Effector memory CD8-positive, alpha-beta T cell (primary cell): ENCODE measurements around the gene GALNT18.

Experiments used
- ATAC-seq: fragments of 150-1000 bp; cut with Tn5 transposase; replicated peaks from 2 replicates; pipeline ENCODE4 v1.10.0; 2021; ENCODE audit warnings: mild to moderate bottlenecking, moderate library complexity
- DNase-seq, 3 experiments: peaks; one replicate each; pipeline ENCODE4 v3.0.0; 2021
- H3K27ac Mint-ChIP-seq, 2 donors: one replicate each; pipeline ENCODE4 v1.8.0; 2022; ENCODE audit warnings: mild to moderate bottlenecking in 2 of 2, mixed read lengths in 2 of 2, moderate library complexity in 2 of 2
- H3K27me3 Mint-ChIP-seq, 2 donors: one replicate each; pipeline ENCODE4 v1.8.0; 2022; ENCODE audit warnings: mixed read lengths in 2 of 2
- H3K36me3 Mint-ChIP-seq: one replicate; pipeline ENCODE4 v1.8.0; 2022; ENCODE audit warnings: mild to moderate bottlenecking, moderate library complexity, mixed read lengths; ENCODE audit not compliant: insufficient read depth
- H3K4me1 Mint-ChIP-seq, 2 donors: one replicate each; pipeline ENCODE4 v1.8.0; 2022; ENCODE audit warnings: low read depth in 2 of 2, mixed read lengths in 2 of 2
- H3K4me3 Mint-ChIP-seq, 2 donors: one replicate each; pipeline ENCODE4 v1.8.0; 2022; ENCODE audit warnings: mild to moderate bottlenecking in 2 of 2, mixed read lengths in 2 of 2, moderate library complexity in 2 of 2
- H3K9me3 Mint-ChIP-seq, 2 donors: one replicate each; pipeline ENCODE4 v1.8.0; 2022; ENCODE audit warnings: mixed read lengths in 2 of 2
- total RNA-seq, 9 experiments: gene quantifications; one replicate each; lab custom pipeline; 2026; lab: John Stamatoyannopoulos, UW

GALNT18 gene
- 0 to 0.67 (median 0.28) reads per million in 9 experiments for total RNA-seq

DNA sequence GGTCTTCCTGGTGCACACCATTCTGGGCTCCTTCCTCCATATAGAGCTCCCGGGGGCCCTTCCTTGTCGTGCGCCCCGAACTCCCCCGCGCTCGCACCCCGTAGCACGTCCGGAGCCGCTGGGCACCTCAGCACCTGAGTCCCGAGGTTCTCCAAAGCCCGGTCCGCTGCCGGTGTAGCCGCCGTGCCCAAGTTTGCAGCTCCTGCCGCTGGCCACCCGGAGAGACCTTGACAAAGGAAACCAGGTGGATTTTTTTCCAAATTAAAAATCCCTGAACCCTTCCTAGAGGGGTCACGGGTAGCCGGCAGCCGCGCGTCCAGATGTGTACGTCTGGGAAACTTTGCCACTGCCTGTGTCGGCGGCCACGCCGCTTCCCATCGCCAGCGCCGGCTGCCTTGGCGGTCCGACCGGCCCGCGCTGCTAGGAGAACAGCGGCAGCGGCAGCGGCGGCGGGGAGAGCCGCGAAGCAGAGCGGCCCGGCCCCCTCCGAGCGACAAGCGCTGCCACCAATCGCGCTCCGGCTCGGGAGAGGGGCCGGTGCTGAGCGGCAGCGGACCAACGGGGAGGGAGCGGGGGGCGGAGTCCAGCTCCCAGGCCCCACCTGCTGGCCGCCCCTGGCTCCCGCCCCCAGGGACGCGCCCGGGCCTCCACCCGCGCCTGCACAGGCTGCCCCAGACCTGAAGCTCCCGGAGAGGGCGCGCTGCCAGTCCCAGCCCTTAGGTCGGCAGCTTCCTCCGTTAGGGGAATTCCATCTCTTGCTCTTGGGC, at the start of gene GALNT18:
Gene GALNT18, minus strand, starts transcription at position 433 of the 767 bp plus-strand sequence.
- Mint-ChIP-seq H3K9me3 (no peaks in the 10 kb centered on the region), H3K27me3 (peaks cover 39 to 87% of the 10 kb centered on the region in 2 donors), H3K4me3 (peak within 1 kb of the TSS; percentile 66 to 74), H3K36me3 (no peaks in the 10 kb centered on the region), H3K27ac (no peak within 1 kb of the TSS), H3K4me1 (peaks cover 0 to 7% of the 10 kb centered on the region in 2 donors)
- DNase-seq, result peak; percentile 22 to 39 (median 24)
- ATAC-seq, result peak; percentile 94

DNA sequence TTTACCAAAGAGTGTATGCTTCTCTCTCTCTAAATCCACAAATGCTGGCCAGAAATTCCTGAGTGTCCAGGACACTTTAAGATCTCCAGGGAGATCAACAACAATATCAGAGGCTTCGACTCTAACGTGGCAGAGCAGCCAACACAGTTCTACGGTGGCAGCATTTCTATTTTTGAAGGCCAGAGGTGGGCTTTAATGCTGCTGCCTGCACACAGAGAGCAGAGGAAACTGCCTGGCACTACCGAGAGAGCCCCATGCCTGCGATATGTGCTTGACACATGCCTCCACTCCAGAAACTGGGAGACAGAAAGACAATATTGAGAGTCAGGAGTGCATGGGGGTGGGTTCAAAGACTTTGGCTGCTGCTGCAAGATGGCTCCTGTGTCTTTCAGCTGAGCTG, 48.8 kb upstream of the GALNT18 start:
- Mint-ChIP-seq H3K27me3 (peaks cover 55 to 80% of the 10 kb centered on the region in 2 donors), H3K27ac (no peak overlapping the region), H3K4me3 (no peak overlapping the region), H3K4me1 (no peaks in the 10 kb centered on the region), H3K36me3 (no peaks in the 10 kb centered on the region), H3K9me3 (no peaks in the 10 kb centered on the region)
- no peak for ATAC-seq
- no peak for DNase-seq

GRCh38 chr11:11669233-11669846, 47.5 kb upstream of the GALNT18 start:
- Mint-ChIP-seq H3K4me1 (no peaks in the 10 kb centered on the region), H3K27ac (no peak overlapping the region), H3K9me3 (no peaks in the 10 kb centered on the region), H3K4me3 (no peak overlapping the region), H3K27me3 (peaks cover 52 to 86% of the 10 kb centered on the region in 2 donors), H3K36me3 (no peaks in the 10 kb centered on the region)
- no peak for ATAC-seq
- no peak for DNase-seq

DNA sequence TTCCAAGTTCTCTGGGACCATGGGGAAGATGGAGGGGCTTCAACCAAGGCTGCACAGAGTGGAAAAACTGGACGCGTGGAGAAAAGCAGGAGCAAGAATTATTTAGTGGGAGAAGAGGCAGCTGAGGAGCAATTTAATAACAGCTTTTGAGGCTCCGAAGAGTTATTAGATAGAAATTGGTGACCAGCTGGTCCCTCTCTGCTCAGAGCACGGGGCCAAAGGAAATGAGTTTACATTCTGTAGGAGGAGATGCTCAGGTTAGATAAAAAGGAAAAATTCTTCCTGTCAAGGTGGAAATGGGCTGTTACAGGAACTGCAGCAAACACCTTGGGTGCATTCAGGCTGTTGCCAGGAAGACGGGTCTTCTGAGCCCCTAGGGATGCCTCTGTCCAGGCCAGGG, 47.0 kb upstream of the GALNT18 start:
- Mint-ChIP-seq H3K4me1 (no peaks in the 10 kb centered on the region), H3K27me3 (peaks cover 57 to 86% of the 10 kb centered on the region in 2 donors), H3K4me3 (no peak overlapping the region), H3K36me3 (no peaks in the 10 kb centered on the region), H3K9me3 (no peaks in the 10 kb centered on the region), H3K27ac (no peak overlapping the region)
- DNase-seq (no peak), ATAC-seq (no peak)

DNA sequence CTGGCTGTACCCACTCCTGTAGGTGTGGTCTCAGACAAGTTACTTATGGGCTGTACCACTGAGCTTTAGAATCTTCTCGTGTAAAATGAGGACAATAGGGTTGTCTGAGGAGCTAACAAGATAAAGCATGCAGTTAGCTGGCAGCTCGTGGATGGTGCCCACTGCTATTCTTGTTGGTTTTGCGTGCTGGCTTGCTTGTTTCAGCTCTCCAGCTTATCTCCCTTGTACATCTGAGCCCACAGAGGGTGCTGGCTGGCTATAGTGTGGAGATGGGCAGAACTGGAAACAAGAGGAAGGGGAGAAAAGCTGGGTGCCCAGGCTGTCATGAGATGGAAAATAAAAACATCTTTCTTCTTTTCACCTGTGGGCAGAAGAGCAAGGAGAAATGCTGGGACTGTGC, 46.5 kb upstream of the GALNT18 start:
- DNase-seq, result no peak
- H3K27ac Mint-ChIP-seq, result no peak overlapping the region
- no peaks in the 10 kb centered on the region for H3K9me3 Mint-ChIP-seq
- H3K36me3 Mint-ChIP-seq, result no peaks in the 10 kb centered on the region
- H3K27me3 Mint-ChIP-seq, result peaks cover 62 to 86% of the 10 kb centered on the region in 2 donors
- H3K4me3 Mint-ChIP-seq, result no peak overlapping the region
- H3K4me1 Mint-ChIP-seq, result no peaks in the 10 kb centered on the region
- ATAC-seq, result no peak

- peaks cover 59 to 83% of the 10 kb centered on the region in 2 donors for H3K27me3 Mint-ChIP-seq
- no peaks in the 10 kb centered on the region for H3K36me3 Mint-ChIP-seq
- H3K27ac Mint-ChIP-seq, result no peak overlapping the region
- no peaks in the 10 kb centered on the region for H3K4me1 Mint-ChIP-seq
- H3K4me3 Mint-ChIP-seq, result no peak overlapping the region
- ATAC-seq (no peak), DNase-seq (no peak)
- H3K9me3 Mint-ChIP-seq, result no peaks in the 10 kb centered on the region
Measured at GRCh38 chr11:11667056-11667455, 45.3 kb upstream of the GALNT18 start.

GRCh38 chr11:11665407-11665806, 43.6 kb upstream of the GALNT18 start:
- H3K36me3 Mint-ChIP-seq, result no peaks in the 10 kb centered on the region

DNA sequence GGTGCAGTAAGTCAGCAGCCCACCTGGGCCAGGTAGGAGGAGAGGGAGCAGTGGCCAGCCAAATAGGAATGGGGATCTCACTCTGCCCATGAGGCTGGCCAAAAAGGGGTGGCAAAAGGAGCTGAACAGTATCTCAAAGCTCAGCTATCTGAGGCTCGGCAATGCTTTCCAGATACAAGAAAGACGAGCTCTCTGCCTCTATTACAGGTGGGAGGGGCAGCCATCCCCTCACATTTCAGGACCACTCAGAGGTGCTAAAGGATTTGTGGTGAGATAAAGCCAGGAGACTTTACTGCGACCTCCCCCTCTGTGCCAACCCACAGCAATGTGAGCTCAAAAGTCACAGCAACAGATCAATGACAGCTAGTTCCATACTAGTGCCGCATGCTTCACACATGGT, 42.1 kb upstream of the GALNT18 start:
- ATAC-seq (no peak), DNase-seq (no peak)
- H3K27me3 Mint-ChIP-seq, result peaks cover 45 to 74% of the 10 kb centered on the region in 2 donors
- H3K4me1 Mint-ChIP-seq, result no peaks in the 10 kb centered on the region
- no peaks in the 10 kb centered on the region for H3K9me3 Mint-ChIP-seq
- H3K27ac Mint-ChIP-seq, result no peak overlapping the region
- H3K4me3 Mint-ChIP-seq, result no peak overlapping the region
- no peaks in the 10 kb centered on the region for H3K36me3 Mint-ChIP-seq

More at GRCh38 chr11:11665407-11665806, 43.6 kb upstream of the GALNT18 start:
- ATAC-seq (no peak), DNase-seq (no peak)
- Mint-ChIP-seq H3K4me3 (no peak overlapping the region), H3K9me3 (no peaks in the 10 kb centered on the region), H3K27ac (no peak overlapping the region), H3K4me1 (no peaks in the 10 kb centered on the region), H3K27me3 (peaks cover 50 to 80% of the 10 kb centered on the region in 2 donors)

- Mint-ChIP-seq H3K4me1 (no peaks in the 10 kb centered on the region), H3K36me3 (no peaks in the 10 kb centered on the region), H3K27ac (no peak overlapping the region), H3K4me3 (no peak overlapping the region), H3K9me3 (no peaks in the 10 kb centered on the region), H3K27me3 (peaks cover 34 to 61% of the 10 kb centered on the region in 2 donors)
- DNase-seq (no peak), ATAC-seq (no peak)
Measured at GRCh38 chr11:11662578-11662977, 40.8 kb upstream of the GALNT18 start.

GRCh38 chr11:11661326-11662040, 39.7 kb upstream of the GALNT18 start:
- no peaks in the 10 kb centered on the region for H3K36me3 Mint-ChIP-seq
- ATAC-seq, result no peak

DNA sequence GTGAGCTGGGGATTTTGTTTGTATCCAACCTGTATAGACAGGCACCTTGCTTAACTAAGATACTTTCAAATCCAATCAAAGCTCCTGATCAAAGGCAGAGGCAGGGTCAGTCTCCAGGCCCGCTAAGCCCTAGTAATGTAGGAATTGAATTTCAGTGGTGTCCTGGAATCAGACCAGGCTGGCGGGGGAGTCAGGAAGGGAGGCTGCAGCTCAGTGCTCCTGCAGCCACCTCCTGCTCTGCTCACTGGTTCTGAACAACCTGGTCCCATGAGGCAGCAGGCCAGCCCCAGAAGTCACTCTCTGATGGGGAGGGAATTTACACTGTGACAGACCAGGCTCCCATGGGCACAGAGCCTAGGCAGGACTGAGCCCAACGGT, 38.5 kb upstream of the GALNT18 start:
- Mint-ChIP-seq H3K4me3 (no peak overlapping the region), H3K27me3 (peaks cover 28 to 60% of the 10 kb centered on the region in 2 donors), H3K4me1 (no peaks in the 10 kb centered on the region), H3K27ac (no peak overlapping the region), H3K36me3 (no peaks in the 10 kb centered on the region), H3K9me3 (no peaks in the 10 kb centered on the region)
- DNase-seq (no peak), ATAC-seq (no peak)

More at GRCh38 chr11:11661326-11662040, 39.7 kb upstream of the GALNT18 start:
- DNase-seq, result no peak
- Mint-ChIP-seq H3K4me3 (no peak overlapping the region), H3K27me3 (peaks cover 27 to 60% of the 10 kb centered on the region in 2 donors), H3K9me3 (no peaks in the 10 kb centered on the region), H3K27ac (no peak overlapping the region), H3K4me1 (no peaks in the 10 kb centered on the region)

DNA sequence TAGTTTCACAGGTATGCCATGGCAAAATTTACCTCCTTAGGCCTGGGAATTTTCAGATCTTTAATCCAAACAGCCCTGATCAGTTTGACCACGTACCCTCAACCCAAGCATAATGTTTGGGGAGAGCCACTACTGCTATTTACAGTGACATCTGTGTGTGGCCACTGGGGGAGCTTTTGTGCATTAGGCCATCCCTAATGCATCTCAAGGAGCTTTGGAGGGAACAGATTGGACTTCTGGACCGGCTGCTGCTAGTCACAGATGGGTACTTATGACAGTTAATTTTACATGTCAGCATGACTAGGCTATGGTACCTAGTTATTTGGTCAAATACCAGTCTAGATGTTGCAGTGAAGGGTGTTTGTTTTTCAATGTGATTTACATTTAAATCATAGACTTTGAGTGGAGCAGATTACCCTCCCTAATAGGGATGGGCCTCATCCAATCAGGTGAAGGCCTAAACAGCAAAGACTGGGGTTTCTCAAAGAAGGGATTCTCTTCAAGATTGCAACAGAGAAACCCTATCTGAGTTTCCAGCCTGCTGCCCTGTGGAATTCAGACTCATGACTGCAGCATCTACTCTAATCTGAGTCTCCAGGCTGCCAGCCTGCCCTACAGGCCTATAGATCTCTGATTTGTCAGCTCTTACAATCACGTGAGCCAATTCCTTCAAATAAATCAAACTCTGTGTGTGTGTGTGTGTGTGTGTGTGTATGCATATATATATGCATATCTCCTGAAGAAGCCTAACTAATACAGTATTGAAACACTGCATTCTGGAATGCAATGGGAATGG, 38.0 kb upstream of the GALNT18 start:
- H3K4me1 Mint-ChIP-seq, result no peaks in the 10 kb centered on the region
- ATAC-seq (no peak), DNase-seq (no peak)
- H3K4me3 Mint-ChIP-seq, result no peak overlapping the region
- H3K9me3 Mint-ChIP-seq, result no peaks in the 10 kb centered on the region
- H3K36me3 Mint-ChIP-seq, result no peaks in the 10 kb centered on the region
- peaks cover 33 to 60% of the 10 kb centered on the region in 2 donors for H3K27me3 Mint-ChIP-seq
- H3K27ac Mint-ChIP-seq, result no peak overlapping the region
